SK-N-MC (cell line): ENCODE results near the gene AK4.

Experiments used
- EZH2 ChIP-seq: fragments of 200-600 bp; sonication (generic); IDR thresholded peaks from one replicate; pipeline ENCODE4 v1.6.1; 2017; ENCODE audit warnings: antibody characterized with exemption
- POLR2AphosphoS5 ChIP-seq: IDR thresholded peaks from 2 replicates; pipeline ENCODE4 v1.6.1; 2012; ENCODE audit warnings: mild to moderate bottlenecking, low read depth, low read length, borderline replicate concordance

DNA sequence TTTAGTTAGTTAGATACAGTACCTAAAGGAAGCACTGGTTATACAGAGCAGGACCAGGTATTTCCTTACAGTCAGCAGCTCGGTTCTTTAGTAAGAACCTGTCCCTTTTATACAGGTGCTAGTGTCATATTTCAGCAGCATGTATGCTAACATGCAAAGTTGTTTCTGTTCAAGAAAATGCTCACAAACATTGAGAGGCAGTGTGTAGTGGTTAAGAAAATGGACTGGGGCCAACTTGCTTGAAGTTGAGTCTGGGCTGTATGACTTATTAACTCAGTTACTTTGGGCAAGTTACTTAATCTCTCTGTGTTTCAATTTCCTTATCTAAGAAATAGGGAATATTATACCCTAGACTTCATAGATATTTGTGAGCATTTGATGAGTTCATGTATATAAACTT is 31.1 kb downstream of the AK4 start:
- TF ChIP-seq EZH2 (no peak), POLR2AphosphoS5 (no peak)
